SU-DHL-6 (cell line): Measurements from ENCODE around the gene DTX3.

Source experiments
- EZH2phosphoT487 ChIP-seq: fragments of 200-600 bp; sonication (generic), shearing (Covaris generic); conservative IDR thresholded peaks from 2 replicates; pipeline ENCODE4 v1.6.1; 2018; ENCODE audit warnings: mild to moderate bottlenecking, antibody characterized with exemption, low read length, moderate library complexity, mixed read lengths
- TF ChIP-seq, protein P1 (sequence below): fragments of 200-600 bp; sonication (generic); IDR thresholded peaks from one replicate; pipeline ENCODE4 v1.5.1; 2017; ENCODE audit warnings: antibody characterized with exemption, mild to moderate bottlenecking, low read length, moderate library complexity; ENCODE audit not compliant: insufficient read depth, poor library complexity, severe bottlenecking

DNA sequence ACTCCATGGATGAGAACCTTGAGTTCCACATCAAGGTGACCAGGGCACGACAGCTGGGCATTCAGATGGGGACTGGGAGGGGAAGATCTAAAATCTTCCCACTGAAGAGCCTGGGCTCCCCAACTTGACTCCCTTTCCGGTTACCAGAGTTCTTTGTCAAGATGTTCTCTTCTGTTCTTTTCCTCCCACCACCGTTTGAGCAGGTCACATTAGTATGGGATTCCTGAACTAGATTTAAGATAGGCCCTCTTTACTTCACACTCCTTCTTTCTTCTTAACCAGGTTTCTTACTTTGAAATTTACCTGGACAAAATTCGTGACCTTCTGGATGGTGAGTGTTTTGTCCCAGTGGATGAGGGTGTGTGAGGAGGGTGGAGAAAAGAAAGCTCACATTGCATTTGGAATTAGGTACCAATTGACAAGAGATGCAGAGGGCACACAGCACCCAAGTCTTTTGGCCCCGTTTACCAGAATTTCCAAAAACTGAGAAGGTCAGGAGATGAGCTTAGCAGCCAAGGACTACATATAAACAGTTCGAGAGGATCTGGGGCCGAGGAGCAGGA is 40.4 kb upstream of the DTX3 start:
- TF ChIP-seq, protein P1, sequence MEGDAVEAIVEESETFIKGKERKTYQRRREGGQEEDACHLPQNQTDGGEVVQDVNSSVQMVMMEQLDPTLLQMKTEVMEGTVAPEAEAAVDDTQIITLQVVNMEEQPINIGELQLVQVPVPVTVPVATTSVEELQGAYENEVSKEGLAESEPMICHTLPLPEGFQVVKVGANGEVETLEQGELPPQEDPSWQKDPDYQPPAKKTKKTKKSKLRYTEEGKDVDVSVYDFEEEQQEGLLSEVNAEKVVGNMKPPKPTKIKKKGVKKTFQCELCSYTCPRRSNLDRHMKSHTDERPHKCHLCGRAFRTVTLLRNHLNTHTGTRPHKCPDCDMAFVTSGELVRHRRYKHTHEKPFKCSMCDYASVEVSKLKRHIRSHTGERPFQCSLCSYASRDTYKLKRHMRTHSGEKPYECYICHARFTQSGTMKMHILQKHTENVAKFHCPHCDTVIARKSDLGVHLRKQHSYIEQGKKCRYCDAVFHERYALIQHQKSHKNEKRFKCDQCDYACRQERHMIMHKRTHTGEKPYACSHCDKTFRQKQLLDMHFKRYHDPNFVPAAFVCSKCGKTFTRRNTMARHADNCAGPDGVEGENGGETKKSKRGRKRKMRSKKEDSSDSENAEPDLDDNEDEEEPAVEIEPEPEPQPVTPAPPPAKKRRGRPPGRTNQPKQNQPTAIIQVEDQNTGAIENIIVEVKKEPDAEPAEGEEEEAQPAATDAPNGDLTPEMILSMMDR, result no peak
- no peak for TF ChIP-seq EZH2phosphoT487
